Endothelial cell of umbilical vein (primary cell): ENCODE results near the gene XRN2.

ENCODE experiments used
- JUN ChIP-seq: IDR thresholded peaks from 2 replicates; pipeline ENCODE4 v1.6.1; 2011; ENCODE audit warnings: borderline replicate concordance, low read depth; ENCODE audit not compliant: insufficient read length, insufficient read depth
- MYC ChIP-seq: IDR thresholded peaks from one replicate; pipeline ENCODE4 v1.6.1; 2011; ENCODE audit warnings: mild to moderate bottlenecking, low read depth, low read length
- POLR2A ChIP-seq: IDR thresholded peaks from 2 replicates; pipeline ENCODE4 v1.6.1; 2012; ENCODE audit warnings: low read depth, mild to moderate bottlenecking, control low read depth, low read length
- POLR2AphosphoS5 ChIP-seq: IDR thresholded peaks from 2 replicates; pipeline ENCODE4 v1.6.1; 2012; ENCODE audit warnings: low read depth, mild to moderate bottlenecking, control low read depth, low read length, moderate library complexity; ENCODE audit not compliant: insufficient read depth
- TF ChIP-seq, protein P1 (sequence below), 2 donors: IDR thresholded peaks; 1 replicate in 1 of 2; 2 replicates in 1 of 2; pipeline ENCODE4 v1.5.1; 2011; ENCODE audit warnings: low read length in 2 of 2, mild to moderate bottlenecking in 2 of 2, moderate library complexity in 2 of 2, control low read depth in 1 of 2, inconsistent platforms in 1 of 2, low read depth in 1 of 2; ENCODE audit not compliant: insufficient read depth in 1 of 2; ENCODE audit errors: extremely low read depth in 1 of 2
- TF ChIP-seq, protein P2 (sequence below): IDR thresholded peaks from 2 replicates; pipeline ENCODE4 v1.6.1; 2011; ENCODE audit not compliant: insufficient read depth, insufficient read length

GRCh38 chr20:21286775-21287174, 16.4 kb upstream of the XRN2 start:
- TF ChIP-seq, protein P1, sequence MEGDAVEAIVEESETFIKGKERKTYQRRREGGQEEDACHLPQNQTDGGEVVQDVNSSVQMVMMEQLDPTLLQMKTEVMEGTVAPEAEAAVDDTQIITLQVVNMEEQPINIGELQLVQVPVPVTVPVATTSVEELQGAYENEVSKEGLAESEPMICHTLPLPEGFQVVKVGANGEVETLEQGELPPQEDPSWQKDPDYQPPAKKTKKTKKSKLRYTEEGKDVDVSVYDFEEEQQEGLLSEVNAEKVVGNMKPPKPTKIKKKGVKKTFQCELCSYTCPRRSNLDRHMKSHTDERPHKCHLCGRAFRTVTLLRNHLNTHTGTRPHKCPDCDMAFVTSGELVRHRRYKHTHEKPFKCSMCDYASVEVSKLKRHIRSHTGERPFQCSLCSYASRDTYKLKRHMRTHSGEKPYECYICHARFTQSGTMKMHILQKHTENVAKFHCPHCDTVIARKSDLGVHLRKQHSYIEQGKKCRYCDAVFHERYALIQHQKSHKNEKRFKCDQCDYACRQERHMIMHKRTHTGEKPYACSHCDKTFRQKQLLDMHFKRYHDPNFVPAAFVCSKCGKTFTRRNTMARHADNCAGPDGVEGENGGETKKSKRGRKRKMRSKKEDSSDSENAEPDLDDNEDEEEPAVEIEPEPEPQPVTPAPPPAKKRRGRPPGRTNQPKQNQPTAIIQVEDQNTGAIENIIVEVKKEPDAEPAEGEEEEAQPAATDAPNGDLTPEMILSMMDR (IDR thresholded peaks at IDR 0.05; ENCODE audit: extremely low read depth in 1 of 2, insufficient read depth in 1 of 2, low read depth in 1 of 2, low read length in 2 of 2), result no peak
- TF ChIP-seq POLR2A (no peak), JUN (no peak), POLR2AphosphoS5 (no peak), MYC (no peak)
- TF ChIP-seq, protein P2, sequence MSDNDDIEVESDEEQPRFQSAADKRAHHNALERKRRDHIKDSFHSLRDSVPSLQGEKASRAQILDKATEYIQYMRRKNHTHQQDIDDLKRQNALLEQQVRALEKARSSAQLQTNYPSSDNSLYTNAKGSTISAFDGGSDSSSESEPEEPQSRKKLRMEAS, result no peak
